GM12892 (cell line): ENCODE measurements around the gene PRKAG2.

ENCODE experiments used
- DNase-seq: peaks from one replicate; pipeline ENCODE4 v3.0.0; 2011; ENCODE audit not compliant: insufficient read length
- FAIRE-seq: peaks from 2 replicates; lab custom pipeline; 2011; peaks lifted over from hg19 to GRCh38; lab: Jason Lieb, UNC
- POLR2A ChIP-seq: IDR thresholded peaks from 2 replicates; pipeline ENCODE4 v1.6.1; 2011; ENCODE audit warnings: low read depth, low read length, control low read depth
- POLR2AphosphoS5 ChIP-seq: IDR thresholded peaks from 2 replicates; pipeline ENCODE4 v1.6.1; 2011; ENCODE audit warnings: low read depth, low read length, control low read depth
- TAF1 ChIP-seq: IDR thresholded peaks from 2 replicates; pipeline ENCODE4 v1.6.1; 2011; ENCODE audit warnings: low read depth, mild to moderate bottlenecking, control low read depth, low read length, borderline replicate concordance

PRKAG2 gene

DNA sequence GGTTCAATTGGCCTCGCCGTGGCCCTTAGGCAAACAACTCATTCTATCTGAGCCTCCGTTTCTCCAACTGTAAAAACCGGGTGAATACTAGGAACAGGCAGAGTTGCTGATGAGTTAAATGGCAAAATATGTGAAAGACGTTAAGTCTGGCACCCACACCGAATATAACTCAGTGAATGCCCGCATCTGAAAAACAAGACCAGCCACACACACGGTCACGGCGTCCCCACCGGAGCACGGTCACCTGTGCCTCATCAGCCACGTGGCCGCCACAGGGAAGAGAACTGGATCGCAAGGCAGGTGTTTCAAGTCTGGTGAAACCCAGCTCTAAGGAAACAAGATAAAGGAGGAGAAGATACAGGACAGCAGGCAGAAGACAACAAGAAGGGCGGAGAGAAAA lies 20.4 kb downstream of the PRKAG2 start:
- DNase-seq (no peak), FAIRE-seq (no peak)
- no peak for TF ChIP-seq POLR2AphosphoS5
- TF ChIP-seq POLR2A = no peak
- TF ChIP-seq TAF1 = no peak

DNA sequence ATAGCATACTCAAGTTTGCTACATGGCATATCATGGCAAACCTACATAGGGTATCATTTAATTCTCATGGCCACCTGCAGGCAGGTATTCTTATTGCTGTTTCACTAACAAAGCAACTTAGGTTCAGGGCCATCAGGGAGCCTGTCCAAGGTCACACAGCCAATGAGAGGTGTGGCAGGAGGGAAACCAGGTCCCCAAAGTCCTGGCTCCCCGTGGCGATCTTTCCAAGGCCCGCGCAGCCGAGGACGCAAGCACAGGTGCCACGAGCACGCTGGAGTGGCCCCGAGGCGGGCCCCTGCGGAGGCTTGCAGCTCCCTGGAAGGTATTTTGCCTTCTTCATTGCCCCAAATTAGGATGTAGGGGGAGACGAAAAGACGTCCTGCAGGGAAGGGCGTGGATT lies 20.8 kb downstream of the PRKAG2 start:
- no peak for FAIRE-seq
- no peak for DNase-seq
- TF ChIP-seq TAF1 (no peak), POLR2AphosphoS5 (no peak)

DNA sequence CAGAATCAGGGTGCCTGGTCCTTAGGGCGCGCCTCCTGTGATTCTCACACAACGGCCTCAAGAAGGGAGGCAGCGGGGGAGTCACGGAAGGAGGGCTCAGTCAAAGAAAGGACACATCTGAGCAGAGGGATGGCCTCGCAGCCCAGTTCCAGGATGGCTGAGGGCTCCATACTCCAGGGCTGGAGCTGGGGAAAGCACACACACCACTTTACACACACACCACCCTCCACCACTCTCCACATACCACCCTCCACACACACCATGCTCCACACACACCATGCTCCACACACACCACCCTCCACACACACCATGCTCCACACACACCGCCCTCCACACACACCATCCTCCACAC lies 22.2 kb downstream of the PRKAG2 start:
- DNase-seq = no peak
- FAIRE-seq = no peak
- TF ChIP-seq POLR2AphosphoS5 = no peak
- no peak for TF ChIP-seq POLR2A
- TF ChIP-seq TAF1 = no peak

DNA sequence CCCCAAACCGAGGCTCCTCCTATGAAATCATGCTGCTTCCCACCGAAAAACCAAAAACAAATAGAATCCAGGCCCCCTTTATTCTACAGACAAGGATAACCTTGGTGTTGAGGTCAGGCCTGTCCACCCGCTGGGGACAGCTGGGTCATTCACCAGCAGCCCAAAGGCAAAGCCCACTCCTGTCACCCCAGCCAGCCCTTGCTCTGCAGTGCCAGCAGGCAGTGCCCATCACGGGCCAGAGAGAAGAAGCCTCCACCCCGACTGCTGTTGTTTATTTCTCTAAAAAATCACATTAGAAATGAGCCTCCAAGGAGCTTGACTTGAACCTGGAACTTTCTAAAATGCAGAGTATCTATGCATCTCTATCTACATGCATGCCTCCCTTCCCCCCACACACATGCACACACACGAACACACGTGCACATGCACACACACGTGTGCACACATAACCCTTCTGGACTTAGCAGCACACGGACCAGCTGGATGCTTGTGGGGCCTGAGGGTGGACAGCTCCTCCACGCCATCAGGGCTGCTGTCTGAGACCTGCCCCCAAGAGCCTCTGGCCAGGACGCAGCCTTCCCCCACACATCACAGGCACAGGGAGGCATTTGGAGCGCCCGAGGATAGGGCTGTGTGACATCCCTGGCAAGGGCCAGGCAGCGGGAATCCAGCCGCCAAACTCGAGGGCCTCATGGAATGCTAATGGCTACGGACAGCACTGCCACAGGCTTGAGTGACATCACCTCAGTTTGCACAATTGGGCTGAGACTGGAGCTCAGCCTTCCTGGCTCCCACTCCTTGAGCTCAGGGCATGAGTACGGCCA lies 22.8 kb downstream of the PRKAG2 start:
- FAIRE-seq (no peak), DNase-seq (no peak)
- TF ChIP-seq POLR2A = no peak
- TF ChIP-seq POLR2AphosphoS5 = no peak
- TF ChIP-seq TAF1 = no peak

DNA sequence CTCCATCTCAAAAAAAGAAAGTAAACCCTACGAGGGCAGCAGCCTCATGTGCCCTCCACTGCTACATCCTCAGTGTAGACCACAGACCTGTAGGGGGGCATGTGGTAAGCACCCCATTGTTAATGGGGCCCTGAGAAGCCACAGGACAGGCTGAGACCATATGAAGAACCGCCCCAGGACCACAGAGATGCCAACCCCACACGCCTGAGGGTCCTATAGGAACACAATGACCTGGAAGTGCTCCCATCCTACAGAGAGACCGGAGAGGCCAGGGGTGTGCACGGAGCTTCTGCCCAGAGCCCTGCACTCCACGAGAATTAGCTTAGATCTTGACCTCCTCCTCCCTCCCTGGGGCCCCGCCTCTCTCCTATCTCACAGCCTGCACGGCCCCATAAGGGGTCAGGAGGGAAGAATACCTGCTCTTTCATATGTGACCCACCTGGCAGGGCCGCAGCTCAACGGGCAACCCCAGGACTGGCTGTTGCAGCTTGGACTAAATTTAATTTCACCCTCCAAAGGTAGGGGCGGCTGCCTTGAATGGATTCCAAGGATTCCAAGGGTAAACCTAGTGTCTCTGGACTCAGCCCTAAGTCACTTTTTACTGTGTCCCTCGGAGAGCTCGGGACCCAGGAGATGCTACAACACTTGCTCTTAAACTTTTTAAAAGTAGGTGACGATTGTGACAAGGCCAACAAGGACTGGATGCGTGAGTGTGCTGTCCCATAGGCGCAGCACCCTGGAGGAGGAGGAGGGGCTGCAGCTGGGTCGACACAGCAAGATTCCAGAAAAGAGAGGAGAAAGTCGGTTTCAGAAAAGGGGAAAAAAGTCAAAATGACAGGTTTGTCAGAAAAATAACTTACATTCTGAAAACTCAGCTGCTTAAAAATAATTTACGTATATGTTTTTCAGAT lies 24.2 kb downstream of the PRKAG2 start:
- DNase-seq = no peak
- no peak for FAIRE-seq
- no peak for TF ChIP-seq POLR2A
- TF ChIP-seq TAF1 = no peak
- no peak for TF ChIP-seq POLR2AphosphoS5

DNA sequence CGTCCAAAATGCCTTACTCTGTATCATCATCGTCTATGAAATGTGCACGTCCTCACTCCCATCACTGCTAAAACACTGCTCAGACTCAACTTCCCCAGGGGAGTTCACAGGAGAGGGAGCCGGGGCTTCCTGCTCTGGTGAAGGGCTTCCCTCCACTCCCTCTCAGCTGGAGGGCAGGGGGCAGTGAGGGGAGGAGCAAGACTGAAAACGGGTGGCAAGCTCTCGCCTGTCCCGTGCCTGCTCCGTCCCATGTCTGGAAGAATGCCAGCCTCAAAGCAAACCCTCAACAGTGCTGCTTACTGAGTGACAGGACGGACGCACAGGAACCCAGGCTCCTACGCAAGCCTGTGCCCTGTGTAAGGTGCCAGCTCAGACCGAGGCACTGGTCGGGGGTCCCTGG lies 25.1 kb downstream of the PRKAG2 start:
- DNase-seq (no peak), FAIRE-seq (no peak)
- TF ChIP-seq POLR2A (no peak), POLR2AphosphoS5 (no peak), TAF1 (no peak)

DNA sequence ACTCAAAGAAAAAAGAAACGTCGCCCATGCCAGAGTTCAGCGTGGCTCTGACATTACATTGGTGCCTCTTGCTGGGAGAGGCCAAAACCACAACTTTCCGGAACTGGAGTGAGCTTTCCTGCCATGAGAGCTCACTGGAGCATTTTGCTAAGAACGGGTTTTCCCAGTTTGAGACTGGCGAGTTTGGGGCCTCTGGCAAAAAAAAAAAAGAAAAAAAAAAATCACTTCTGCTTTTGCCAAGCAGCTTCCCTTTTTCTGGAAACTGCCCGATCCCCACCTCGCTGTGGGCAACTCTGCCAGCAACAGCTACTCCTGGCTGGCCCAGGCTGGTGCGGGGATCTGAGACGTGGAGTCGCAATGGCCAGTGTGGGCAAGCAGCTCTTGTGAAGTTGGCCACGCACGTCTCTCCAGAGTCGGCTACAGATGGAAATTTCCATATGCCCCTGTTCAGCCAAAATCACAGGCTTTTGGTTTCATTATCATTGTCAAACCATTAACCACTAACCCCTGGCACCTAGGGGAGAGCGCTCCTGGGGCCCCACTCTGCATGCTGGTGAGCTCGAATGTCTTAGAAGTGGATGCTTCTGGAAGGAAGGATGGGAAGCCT lies 25.7 kb downstream of the PRKAG2 start:
- no peak for TF ChIP-seq POLR2A
- TF ChIP-seq POLR2AphosphoS5 = no peak
- TF ChIP-seq TAF1 = no peak
- DNase-seq = no peak
- FAIRE-seq = no peak

DNA sequence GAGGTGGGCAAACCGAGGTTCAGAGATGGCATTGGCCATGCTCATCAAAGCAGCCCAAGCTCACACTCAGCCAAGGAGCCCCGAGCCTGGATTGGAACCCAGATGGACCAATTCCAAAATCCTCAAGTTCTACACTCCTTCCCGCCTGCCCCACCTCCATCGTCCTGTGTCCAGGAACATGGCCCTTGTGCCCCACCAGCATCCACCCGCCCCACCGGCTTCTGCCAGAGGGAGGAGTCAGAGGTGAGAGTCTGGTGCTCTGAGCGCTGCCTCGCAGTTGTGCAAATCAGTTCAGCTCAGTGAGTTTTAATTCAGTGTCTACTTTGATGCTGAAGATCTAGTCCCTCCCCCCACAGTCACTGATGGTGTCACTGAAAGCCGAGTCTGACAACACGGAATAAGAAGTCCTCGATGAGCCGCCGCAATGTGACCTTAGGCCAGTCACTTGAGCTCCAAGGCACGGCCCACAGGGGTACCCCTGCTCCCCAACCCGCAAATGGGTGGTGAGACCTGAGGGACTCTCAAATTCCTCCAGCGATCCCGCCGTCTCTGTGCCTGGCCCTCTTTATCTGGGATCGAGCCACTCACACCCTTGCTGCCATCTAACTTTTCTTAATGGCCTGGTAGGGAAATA lies 26.3 kb downstream of the PRKAG2 start:
- TF ChIP-seq TAF1 = no peak
- TF ChIP-seq POLR2AphosphoS5 = no peak
- TF ChIP-seq POLR2A = no peak
- DNase-seq = no peak
- no peak for FAIRE-seq

DNA sequence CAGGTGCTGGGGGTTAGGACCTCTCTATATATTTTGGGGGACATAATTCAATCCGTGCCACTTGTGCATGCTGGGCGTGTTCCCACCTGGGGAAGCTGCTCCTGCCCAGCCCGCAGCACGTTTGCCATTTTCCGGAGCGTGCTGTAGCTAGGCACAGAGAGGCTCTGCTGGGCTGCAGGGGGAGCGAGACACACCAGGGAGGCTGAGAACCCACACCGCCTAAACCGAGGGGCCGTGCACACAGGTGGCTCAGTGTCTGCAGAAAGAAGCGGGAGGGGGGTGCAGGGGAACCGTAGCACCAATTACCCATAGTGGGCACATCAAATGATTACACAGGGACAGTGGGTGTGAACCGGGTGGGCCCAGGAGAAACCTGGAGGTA lies 27.0 kb downstream of the PRKAG2 start:
- DNase-seq (no peak), FAIRE-seq (no peak)
- no peak for TF ChIP-seq POLR2AphosphoS5
- no peak for TF ChIP-seq POLR2A
- TF ChIP-seq TAF1 = no peak

DNA sequence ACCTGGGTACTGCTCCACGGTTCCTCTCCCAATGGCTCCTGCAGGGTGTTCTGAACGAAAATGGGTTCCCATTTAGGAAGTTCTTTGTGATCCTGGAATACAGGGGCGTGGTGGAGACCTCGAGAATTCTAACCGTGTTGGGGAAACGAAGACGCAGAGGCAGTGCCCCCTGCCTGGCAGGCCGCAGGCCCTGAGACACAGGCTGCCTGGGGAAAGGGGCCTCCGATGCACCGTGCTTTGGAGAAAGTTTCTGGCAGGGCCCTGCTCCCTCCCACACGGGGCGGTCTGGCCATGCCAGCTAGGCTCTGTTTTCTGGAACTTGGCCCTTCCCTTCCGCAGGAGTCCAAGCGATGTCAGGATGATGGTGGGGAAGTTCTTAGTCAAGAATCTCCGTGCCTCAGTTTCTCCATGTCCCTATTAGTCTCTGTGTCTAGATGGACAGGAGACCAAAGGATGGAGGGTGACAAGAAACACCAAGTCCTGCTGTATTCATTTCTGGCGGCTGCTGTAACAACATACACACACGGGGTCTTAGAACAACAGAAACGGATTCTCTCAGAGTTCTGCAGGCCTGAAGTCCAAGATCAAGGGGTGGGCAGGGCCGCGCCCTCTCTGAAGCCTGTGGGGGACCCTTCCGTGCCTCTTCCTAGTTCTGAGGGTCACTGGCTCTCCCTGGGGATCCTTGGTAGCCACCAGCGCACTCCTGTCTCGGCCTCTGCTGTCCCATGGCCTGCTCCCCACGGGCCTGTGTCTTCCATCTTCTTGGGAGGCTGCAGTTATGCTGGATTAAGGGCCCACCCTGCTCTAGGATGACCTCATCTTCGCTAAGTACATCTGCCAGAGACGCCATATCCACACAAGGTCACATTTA lies 27.7 kb downstream of the PRKAG2 start:
- no peak for DNase-seq
- FAIRE-seq = no peak

More for the DNA sequence above, 27.7 kb downstream of the PRKAG2 start:
- no peak for TF ChIP-seq POLR2A
- no peak for TF ChIP-seq POLR2AphosphoS5
- no peak for TF ChIP-seq TAF1
